ENCODE measurements around the gene LMAN2L. TPM values are rescaled to one million over a fixed set of nuclear protein-coding genes. Genes with fewer than 3 reads are reported as not detected.

Gene LMAN2L
- total RNA-seq, 2 donors from 2014 or later, result 6.6 to 7.8 TPM

- Histone ChIP-seq H3K4me1 (peaks cover 15% of the 10 kb centered on the region), H3K27ac (peak overlapping the region in 3 of 4 donors; percentile 59 to 73 (median 67)), H3K27me3 (no peaks in the 10 kb centered on the region), H3K4me3 (no peak overlapping the region), H3K9me3 (no peaks in the 10 kb centered on the region), H3K36me3 (replicated peaks in 1 of 2; ENCODE audit: insufficient read depth in 1 of 2, low read depth in 2 of 2) (no peaks in the 10 kb centered on the region)
- DNase-seq, result no peak
- WGBS, 2 donors, result 46% methylated on average over 6 of the region's 6 CpGs
- intact Hi-C loops (cut with DNase I), result no loop called here
- no peak for ATAC-seq
- TF ChIP-seq POLR2A (IDR thresholded peaks at IDR 0.05), result no peak
- no peak for TF ChIP-seq CTCF (IDR thresholded peaks at IDR 0.05)
These were observed 7.3 kb upstream of the LMAN2L start for GRCh38 chr2:96747061-96747617.

GRCh38 chr2:96739076-96739632 is 710 bp downstream of the LMAN2L start:
- 0 to 13% methylated on average over 4 of the region's 4 CpGs for WGBS, 2 donors
- H3K27me3 ChIP-seq, result no peaks in the 10 kb centered on the region
- H3K27ac ChIP-seq, result peak overlapping the region in 3 of 4 donors; percentile 57 to 78 (median 75)
- intact Hi-C loops (cut with DNase I), result no loop called here
- H3K4me3 ChIP-seq, result peak overlapping the region; percentile 88 to 94
- DNase-seq (no peak), ATAC-seq (no peak)
- H3K36me3 ChIP-seq (replicated peaks in 1 of 2; ENCODE audit: insufficient read depth in 1 of 2, low read depth in 2 of 2), result peaks cover 0 to 2% of the 10 kb centered on the region in 2 donors
- TF ChIP-seq POLR2A (IDR thresholded peaks at IDR 0.05) (no peak), CTCF (IDR thresholded peaks at IDR 0.05) (no peak)
- H3K9me3 ChIP-seq, result no peaks in the 10 kb centered on the region
- peaks cover 27% of the 10 kb centered on the region for H3K4me1 ChIP-seq

GRCh38 chr2:96737831-96738230 is 2.0 kb downstream of the LMAN2L start:
- no peak for ATAC-seq
- no peaks in the 10 kb centered on the region for H3K9me3 ChIP-seq
- no peak for DNase-seq
- H3K4me1 ChIP-seq, result peaks cover 27% of the 10 kb centered on the region
- H3K4me3 ChIP-seq, result no peak overlapping the region
- peaks cover 2 to 11% of the 10 kb centered on the region in 2 donors for H3K36me3 ChIP-seq (replicated peaks in 1 of 2; ENCODE audit: insufficient read depth in 1 of 2, low read depth in 2 of 2)
- TF ChIP-seq POLR2A (IDR thresholded peaks at IDR 0.05), result no peak
- no peak overlapping the region for H3K27ac ChIP-seq
- intact Hi-C loops (cut with DNase I), result no loop called here
- no peaks in the 10 kb centered on the region for H3K27me3 ChIP-seq
- WGBS, 2 donors, result 14 to 17% methylated on average over 2 of the region's 2 CpGs

- intact Hi-C loops (cut with DNase I), result no loop called here
- Histone ChIP-seq H3K9me3 (no peaks in the 10 kb centered on the region), H3K4me3 (no peak overlapping the region), H3K36me3 (replicated peaks in 1 of 2; ENCODE audit: insufficient read depth in 1 of 2, low read depth in 2 of 2) (peaks cover 4 to 11% of the 10 kb centered on the region in 2 donors), H3K4me1 (peaks cover 27% of the 10 kb centered on the region), H3K27ac (no peak overlapping the region), H3K27me3 (no peaks in the 10 kb centered on the region)
- DNase-seq, result no peak
- 58 to 60% methylated on average over 2 of the region's 2 CpGs for WGBS, 2 donors
- TF ChIP-seq POLR2A (IDR thresholded peaks at IDR 0.05) (no peak), CTCF (IDR thresholded peaks at IDR 0.05) (no peak)
- no peak for ATAC-seq
These were observed 2.6 kb downstream of the LMAN2L start for GRCh38 chr2:96737251-96737650.

GRCh38 chr2:96734880-96735583 is 4.8 kb downstream of the LMAN2L start:
- intact Hi-C loops (cut with DNase I), result no loop called here
- no peaks in the 10 kb centered on the region for H3K9me3 ChIP-seq
- no peak overlapping the region for H3K4me3 ChIP-seq
- WGBS, 2 donors, result 76 to 77% methylated on average over 8 of the region's 8 CpGs
- ATAC-seq (no peak), DNase-seq (no peak)
- H3K4me1 ChIP-seq, result peaks cover 23% of the 10 kb centered on the region
- H3K36me3 ChIP-seq (replicated peaks in 1 of 2; ENCODE audit: insufficient read depth in 1 of 2, low read depth in 2 of 2), result peaks cover 4 to 18% of the 10 kb centered on the region in 2 donors
- TF ChIP-seq CTCF (IDR thresholded peaks at IDR 0.05) (no peak), POLR2A (IDR thresholded peaks at IDR 0.05) (no peak)
- H3K27me3 ChIP-seq, result no peaks in the 10 kb centered on the region
- H3K27ac ChIP-seq, result no peak overlapping the region

All from body of pancreas (tissue), 4 donors.